NCI-H1436 (cell line): Measurements from ENCODE around the gene PPP1R9A.

Source experiments
- DNase-seq: peaks from one replicate; lab custom pipeline; 2025; lab: John Stamatoyannopoulos, UW

PPP1R9A gene

GRCh38 chr7:95035295-95035694 is 127.9 kb downstream of the PPP1R9A start:
- DNase-seq: no peak

- DNase-seq: no peak
Observed at GRCh38 chr7:95041031-95041430, 133.6 kb downstream of the PPP1R9A start.

GRCh38 chr7:95045236-95045923 is 138.0 kb downstream of the PPP1R9A start:
- no peak for DNase-seq

DNA sequence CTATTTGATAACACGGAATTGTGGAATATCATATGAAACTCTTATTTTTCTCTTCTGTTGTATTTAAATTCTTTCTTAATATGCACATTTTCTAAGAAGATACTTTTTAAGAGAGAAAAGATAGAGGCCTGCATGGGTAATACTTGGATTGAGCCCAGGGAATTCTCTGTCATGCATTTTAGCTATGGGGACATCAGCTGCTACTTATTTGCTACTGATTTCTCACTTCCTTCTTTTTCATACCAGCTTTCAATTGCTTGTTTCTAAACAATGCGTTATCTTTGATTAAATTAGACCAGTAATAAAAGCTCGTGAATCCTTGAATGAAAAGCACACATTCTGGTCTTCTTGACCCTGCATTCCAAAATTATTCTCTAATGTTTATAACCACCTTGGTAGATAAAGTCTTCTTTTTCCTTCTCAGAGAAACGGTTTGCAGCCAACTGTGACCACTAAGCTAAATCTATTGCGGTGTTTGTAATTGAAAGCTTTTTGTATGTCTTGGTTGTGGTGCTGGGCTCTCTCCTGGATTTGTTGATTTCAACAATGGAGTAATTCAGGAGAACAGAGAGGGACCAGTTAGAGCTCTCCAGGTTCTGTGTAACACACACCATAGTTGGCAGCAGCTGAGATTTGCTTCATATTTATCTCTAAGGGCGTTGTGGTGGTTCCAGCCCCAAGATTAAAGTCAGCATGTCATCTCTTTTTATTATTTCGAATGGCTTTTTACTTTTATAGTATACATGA is 139.3 kb downstream of the PPP1R9A start:
- no peak for DNase-seq

DNA sequence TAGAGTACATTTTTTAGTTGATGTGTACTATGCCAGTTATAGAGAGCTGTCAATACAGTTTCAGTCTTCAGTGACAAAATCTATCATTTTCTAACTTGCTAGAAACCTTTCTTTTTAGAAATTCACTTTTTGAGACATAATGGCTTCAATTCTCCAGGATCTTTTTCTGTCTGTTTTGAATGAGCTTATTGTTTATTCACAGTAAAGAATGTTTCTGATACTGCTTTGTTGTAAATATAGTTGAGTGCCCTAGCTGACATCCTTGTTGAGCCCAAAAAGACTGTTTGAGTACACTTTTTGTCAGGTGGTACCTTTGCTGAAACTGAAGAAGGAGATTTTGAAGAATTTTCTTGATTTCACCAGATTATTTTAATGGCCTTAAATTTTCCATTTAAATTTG is 139.9 kb downstream of the PPP1R9A start:
- no peak for DNase-seq

DNA sequence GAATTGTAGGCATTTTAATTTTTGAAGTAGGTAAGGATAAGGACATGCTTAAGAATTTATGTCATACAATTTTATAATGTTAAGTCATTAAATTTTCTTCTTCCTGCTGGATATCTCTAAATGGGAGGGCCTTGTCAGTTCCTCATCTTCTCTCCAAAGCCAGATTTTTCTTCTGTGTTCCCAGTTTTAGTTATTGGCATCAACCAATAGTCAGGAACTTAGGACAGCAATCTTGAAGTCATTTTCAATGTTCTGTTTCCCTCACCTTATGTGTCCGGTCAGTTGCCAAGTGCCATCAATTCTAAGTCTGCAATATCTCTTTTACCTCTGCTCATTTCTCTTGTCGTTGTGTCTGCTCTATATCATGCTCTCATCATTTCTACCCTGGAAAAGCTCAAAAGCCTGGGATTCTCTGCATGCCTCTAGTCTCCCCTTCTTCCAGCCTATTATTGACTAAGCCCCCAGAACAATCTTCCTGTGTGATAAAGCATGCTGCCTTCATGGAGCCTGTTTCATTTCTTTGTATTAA is 145.2 kb downstream of the PPP1R9A start:
- DNase-seq: no peak

DNA sequence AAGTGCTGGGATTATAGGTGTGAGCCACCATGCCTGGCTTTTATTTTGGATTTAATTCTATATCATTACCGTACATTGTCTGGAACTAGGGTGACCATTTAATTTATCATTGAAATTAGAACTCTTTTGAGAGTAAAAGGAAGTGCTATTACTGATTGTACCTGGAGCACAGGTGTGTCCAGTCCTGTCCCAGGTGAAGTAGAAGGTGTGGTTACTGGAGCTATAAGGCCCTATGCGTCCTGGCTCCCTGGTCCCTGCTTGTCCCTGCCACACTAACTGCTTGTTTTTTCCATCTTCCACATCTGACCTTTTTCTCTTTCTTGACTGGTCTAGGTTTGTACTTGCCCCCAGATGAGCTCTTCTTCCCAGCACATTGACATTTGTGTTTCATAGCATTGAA is 147.0 kb downstream of the PPP1R9A start:
- no peak for DNase-seq

GRCh38 chr7:95055295-95055694 is 147.9 kb downstream of the PPP1R9A start:
- no peak for DNase-seq

- no peak for DNase-seq
Observed at GRCh38 chr7:95056107-95056739, 148.8 kb downstream of the PPP1R9A start.

DNA sequence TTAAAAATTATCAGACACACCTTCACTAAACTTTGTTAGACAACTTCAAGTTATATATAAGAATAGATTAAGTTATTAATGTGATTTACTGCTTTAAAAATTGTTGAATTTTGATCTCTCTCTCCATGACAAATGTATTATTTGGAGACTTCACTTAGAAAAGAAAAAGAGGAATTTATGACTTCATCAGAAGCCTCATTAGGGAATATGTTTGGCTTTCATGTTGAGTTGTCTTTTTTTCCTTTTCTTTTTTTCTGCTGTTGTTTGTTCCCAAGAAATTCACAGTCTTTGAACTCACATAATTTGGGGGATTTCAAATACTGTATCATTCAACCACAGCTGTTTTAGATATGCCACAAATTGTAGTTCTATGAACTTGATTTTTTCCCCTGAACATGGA is 149.5 kb downstream of the PPP1R9A start:
- no peak for DNase-seq

GRCh38 chr7:95059842-95060313 is 152.5 kb downstream of the PPP1R9A start:
- DNase-seq: no peak

- DNase-seq: no peak
Observed at GRCh38 chr7:95062901-95063300, 155.5 kb downstream of the PPP1R9A start.

GRCh38 chr7:95066737-95067530 is 159.5 kb downstream of the PPP1R9A start:
- no peak for DNase-seq

GRCh38 chr7:95088536-95089215 is 181.3 kb downstream of the PPP1R9A start:
- no peak for DNase-seq

- DNase-seq: no peak
Observed at GRCh38 chr7:95089414-95090315, 182.3 kb downstream of the PPP1R9A start.

- no peak for DNase-seq
Observed at GRCh38 chr7:95092324-95092723, 184.9 kb downstream of the PPP1R9A start.

DNA sequence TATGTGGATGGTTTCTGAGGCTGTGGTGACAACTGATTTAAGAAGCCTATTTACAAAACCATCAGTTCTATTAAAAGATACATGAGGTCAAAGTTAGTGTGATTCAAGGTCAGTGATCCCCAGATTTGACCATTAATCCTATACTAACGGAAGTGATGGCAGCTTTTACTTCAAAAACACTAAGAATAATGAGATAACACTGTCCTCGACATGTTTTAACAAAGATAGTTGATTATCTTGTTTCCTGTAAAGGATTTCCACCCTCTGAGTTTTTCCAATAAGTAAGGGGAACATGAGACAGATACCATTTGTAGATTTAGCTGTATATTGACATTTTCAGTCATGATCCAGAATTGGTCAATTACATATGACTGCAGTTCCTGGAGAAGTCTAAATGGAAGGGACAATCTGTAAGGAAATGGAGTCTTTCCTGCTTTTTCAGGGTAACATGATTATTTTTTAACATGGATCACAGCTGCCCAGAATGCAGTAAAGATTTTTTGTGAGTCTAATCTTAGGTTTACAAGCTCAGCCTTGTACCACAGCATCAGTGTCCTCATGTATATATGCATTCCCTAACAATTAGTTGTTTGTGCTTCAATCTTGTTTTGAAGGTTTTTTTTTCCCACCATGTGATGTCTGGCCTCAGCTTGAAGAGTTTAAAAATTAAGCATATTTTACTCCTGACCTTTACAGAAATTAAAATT is 188.0 kb downstream of the PPP1R9A start:
- no peak for DNase-seq

DNA sequence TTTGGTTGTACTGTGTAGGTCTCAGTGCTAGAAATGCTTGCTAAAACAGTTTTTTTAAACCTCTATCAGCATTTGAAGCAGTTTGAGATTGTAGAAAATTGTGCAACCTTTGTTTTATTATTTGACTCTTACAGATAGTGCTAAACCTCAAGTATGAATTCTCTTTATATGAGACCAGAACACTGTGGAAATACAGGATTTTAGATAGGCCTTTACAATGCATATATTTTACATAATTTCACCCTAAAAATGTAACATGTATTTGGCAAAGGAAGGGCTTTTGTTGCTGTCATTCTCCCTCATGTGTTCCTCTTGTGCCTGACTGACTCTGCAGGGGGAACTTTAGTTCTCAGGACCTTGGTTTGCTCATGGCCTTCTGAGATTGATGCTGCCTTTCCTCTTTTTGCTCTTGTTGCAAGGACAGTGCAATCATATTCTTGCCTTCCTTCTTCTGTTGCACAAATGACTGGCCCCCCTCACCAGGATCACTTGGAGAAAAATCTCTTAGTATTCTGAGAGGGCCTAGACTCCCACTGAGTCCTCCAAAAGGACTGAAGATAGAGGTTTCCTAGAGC is 188.7 kb downstream of the PPP1R9A start:
- DNase-seq: no peak

GRCh38 chr7:95097291-95097690 is 189.9 kb downstream of the PPP1R9A start:
- no peak for DNase-seq
